ENCODE data around the gene GALNTL6.

Gene GALNTL6

GRCh38 chr4:173013232-173013930, 1200.2 kb downstream of the GALNTL6 start:
- Histone ChIP-seq H3K27me3 (ENCODE audit: control insufficient read depth in 1 of 2, insufficient read depth in 1 of 2, low read length in 2 of 2) (no peaks in the 10 kb centered on the region), H2BK15ac (ENCODE audit: low read depth, poor library complexity, severe bottlenecking) (no peak overlapping the region), H2BK12ac (ENCODE audit: low read length in 2 of 2) (no peak overlapping the region), H4K91ac (ENCODE audit: low read length) (no peak overlapping the region), H3K4ac (ENCODE audit: low read depth in 1 of 2, low read length in 2 of 2) (no peak overlapping the region), H3K27ac (ENCODE audit: low read length, poor library complexity, severe bottlenecking) (no peak overlapping the region), H3K4me1 (ENCODE audit: control insufficient read depth, insufficient read depth, low read depth, low read length) (peaks cover 6% of the 10 kb centered on the region), H3K9ac (ENCODE audit: low read length) (peak overlapping the region; percentile 72), H2BK5ac (ENCODE audit: low read depth, low read length, poor library complexity, severe bottlenecking) (no peak overlapping the region), H3K79me1 (replicated peaks; ENCODE audit: low read length, poor library complexity, severe bottlenecking) (peaks cover 3% of the 10 kb centered on the region), H3K18ac (ENCODE audit: low read depth in 1 of 2, low read length in 2 of 2) (no peak overlapping the region), H3K4me3 (ENCODE audit: insufficient read depth in 1 of 2, low read depth in 1 of 2, low read length in 2 of 2) (peak overlapping the region in 1 of 2 experiments; percentile 21), H3K9me3 (ENCODE audit: control insufficient read depth, low read length) (no peaks in the 10 kb centered on the region), H3K4me2 (ENCODE audit: low read length, poor library complexity, severe bottlenecking) (no peak overlapping the region), H3K36me3 (ENCODE audit: control insufficient read depth in 1 of 2, insufficient read depth in 2 of 2, low read depth in 1 of 2, low read length in 2 of 2) (no peaks in the 10 kb centered on the region), H2AFZ (ENCODE audit: low read depth, low read length) (no peak overlapping the region), H4K8ac (ENCODE audit: low read length) (no peak overlapping the region), H2AK5ac (ENCODE audit: low read length, severe bottlenecking) (peak overlapping the region; percentile 94), H2BK120ac (ENCODE audit: low read depth, low read length) (no peak overlapping the region), H3K23ac (ENCODE audit: low read length in 2 of 2) (no peak overlapping the region), H3K14ac (ENCODE audit: low read length in 2 of 2) (no peak overlapping the region)
- 9% methylated on average over 5 of the region's 6 CpGs for WGBS
- peak; percentile 64 for DNase-seq

GRCh38 chr4:173014113-173014558, 1200.9 kb downstream of the GALNTL6 start:
- Histone ChIP-seq H3K4me1 (ENCODE audit: control insufficient read depth, insufficient read depth, low read depth, low read length) (peaks cover 4% of the 10 kb centered on the region), H2BK15ac (ENCODE audit: low read depth, poor library complexity, severe bottlenecking) (no peak overlapping the region), H2BK5ac (ENCODE audit: low read depth, low read length, poor library complexity, severe bottlenecking) (no peak overlapping the region), H3K27me3 (ENCODE audit: control insufficient read depth in 1 of 2, insufficient read depth in 1 of 2, low read length in 2 of 2) (no peaks in the 10 kb centered on the region), H2BK120ac (ENCODE audit: low read depth, low read length) (no peak overlapping the region), H3K4ac (ENCODE audit: low read depth in 1 of 2, low read length in 2 of 2) (no peak overlapping the region), H3K36me3 (ENCODE audit: control insufficient read depth in 1 of 2, insufficient read depth in 2 of 2, low read depth in 1 of 2, low read length in 2 of 2) (no peaks in the 10 kb centered on the region), H3K4me2 (ENCODE audit: low read length, poor library complexity, severe bottlenecking) (no peak overlapping the region), H3K4me3 (ENCODE audit: insufficient read depth in 1 of 2, low read depth in 1 of 2, low read length in 2 of 2) (peak overlapping the region in 1 of 2 experiments; percentile 21), H4K8ac (ENCODE audit: low read length) (peak overlapping the region; percentile 75), H3K14ac (ENCODE audit: low read length in 2 of 2) (no peak overlapping the region), H4K91ac (ENCODE audit: low read length) (no peak overlapping the region), H2AK5ac (ENCODE audit: low read length, severe bottlenecking) (no peak overlapping the region), H3K9ac (ENCODE audit: low read length) (peak overlapping the region; percentile 72), H2BK12ac (ENCODE audit: low read length in 2 of 2) (no peak overlapping the region), H3K79me1 (replicated peaks; ENCODE audit: low read length, poor library complexity, severe bottlenecking) (peaks cover 3% of the 10 kb centered on the region), H3K23ac (ENCODE audit: low read length in 2 of 2) (no peak overlapping the region), H2AFZ (ENCODE audit: low read depth, low read length) (peak overlapping the region; percentile 5), H3K9me3 (ENCODE audit: control insufficient read depth, low read length) (no peaks in the 10 kb centered on the region), H3K27ac (ENCODE audit: low read length, poor library complexity, severe bottlenecking) (peak overlapping the region; percentile 70), H3K18ac (ENCODE audit: low read depth in 1 of 2, low read length in 2 of 2) (no peak overlapping the region)
- peak; percentile 74 for DNase-seq
- 18% methylated on average over 4 of the region's 4 CpGs for WGBS

DNA sequence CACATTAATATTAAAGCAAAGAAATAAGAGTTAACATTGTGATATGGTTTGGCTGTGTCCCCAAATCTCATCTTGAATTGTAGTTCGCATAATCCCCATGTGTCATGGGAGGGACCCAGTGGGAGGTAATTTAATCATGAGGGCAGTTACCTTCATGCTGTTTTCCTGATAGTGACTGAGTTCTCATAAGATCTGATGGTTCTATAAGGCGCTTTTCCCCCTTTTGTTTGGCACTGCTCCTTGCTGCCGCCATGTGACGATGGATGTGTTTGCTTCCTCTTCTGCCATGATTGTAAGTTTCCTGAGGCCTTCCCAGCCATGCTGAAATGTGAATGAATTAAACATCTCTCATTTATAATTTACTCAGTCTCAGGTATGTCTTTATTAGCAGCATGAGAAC, 1201.6 kb downstream of the GALNTL6 start:
- Histone ChIP-seq H3K4ac (ENCODE audit: low read depth in 1 of 2, low read length in 2 of 2) (no peak overlapping the region), H3K4me2 (ENCODE audit: low read length, poor library complexity, severe bottlenecking) (no peak overlapping the region), H3K27me3 (ENCODE audit: control insufficient read depth in 1 of 2, insufficient read depth in 1 of 2, low read length in 2 of 2) (no peaks in the 10 kb centered on the region), H4K91ac (ENCODE audit: low read length) (no peak overlapping the region), H2BK12ac (ENCODE audit: low read length in 2 of 2) (no peak overlapping the region), H3K27ac (ENCODE audit: low read length, poor library complexity, severe bottlenecking) (no peak overlapping the region), H2BK5ac (ENCODE audit: low read depth, low read length, poor library complexity, severe bottlenecking) (no peak overlapping the region), H4K8ac (ENCODE audit: low read length) (no peak overlapping the region), H2BK15ac (ENCODE audit: low read depth, poor library complexity, severe bottlenecking) (no peak overlapping the region), H3K4me1 (ENCODE audit: control insufficient read depth, insufficient read depth, low read depth, low read length) (peaks cover 4% of the 10 kb centered on the region), H3K23ac (ENCODE audit: low read length in 2 of 2) (no peak overlapping the region), H3K14ac (ENCODE audit: low read length in 2 of 2) (no peak overlapping the region), H3K4me3 (ENCODE audit: insufficient read depth in 1 of 2, low read depth in 1 of 2, low read length in 2 of 2) (no peak overlapping the region), H3K79me1 (replicated peaks; ENCODE audit: low read length, poor library complexity, severe bottlenecking) (peaks cover 3% of the 10 kb centered on the region), H3K36me3 (ENCODE audit: control insufficient read depth in 1 of 2, insufficient read depth in 2 of 2, low read depth in 1 of 2, low read length in 2 of 2) (no peaks in the 10 kb centered on the region), H3K9me3 (ENCODE audit: control insufficient read depth, low read length) (no peaks in the 10 kb centered on the region), H2BK120ac (ENCODE audit: low read depth, low read length) (no peak overlapping the region), H3K18ac (ENCODE audit: low read depth in 1 of 2, low read length in 2 of 2) (no peak overlapping the region), H2AFZ (ENCODE audit: low read depth, low read length) (no peak overlapping the region), H3K9ac (ENCODE audit: low read length) (peak overlapping the region; percentile 72), H2AK5ac (ENCODE audit: low read length, severe bottlenecking) (no peak overlapping the region)
- DNase-seq, result no peak
- 98% methylated on average over 2 of the region's 4 CpGs for WGBS

DNA sequence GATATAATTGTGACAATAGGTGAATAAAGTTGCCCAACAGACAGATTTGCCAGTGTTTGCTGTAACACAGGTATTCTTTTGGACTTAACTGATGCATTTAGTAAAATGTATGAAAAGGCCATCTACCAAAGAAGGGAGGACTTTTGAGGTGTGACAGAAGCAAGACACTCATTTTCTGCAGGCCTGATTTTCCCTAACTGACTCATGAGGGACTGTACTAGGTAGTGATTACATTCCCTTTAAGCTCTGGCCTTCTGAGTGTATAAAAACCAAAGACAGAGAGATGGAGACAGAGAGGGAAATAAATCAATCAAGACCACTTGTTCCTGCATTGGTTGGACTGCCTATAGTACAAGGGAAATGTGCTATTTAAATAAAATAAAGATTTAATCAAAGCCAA, 1204.6 kb downstream of the GALNTL6 start:
- Histone ChIP-seq H3K23ac (ENCODE audit: low read length in 2 of 2) (no peak overlapping the region), H3K4me3 (ENCODE audit: insufficient read depth in 1 of 2, low read depth in 1 of 2, low read length in 2 of 2) (no peak overlapping the region), H3K27ac (ENCODE audit: low read length, poor library complexity, severe bottlenecking) (no peak overlapping the region), H2BK12ac (ENCODE audit: low read length in 2 of 2) (no peak overlapping the region), H2BK120ac (ENCODE audit: low read depth, low read length) (no peak overlapping the region), H2AFZ (ENCODE audit: low read depth, low read length) (no peak overlapping the region), H4K91ac (ENCODE audit: low read length) (no peak overlapping the region), H3K4ac (ENCODE audit: low read depth in 1 of 2, low read length in 2 of 2) (no peak overlapping the region), H3K14ac (ENCODE audit: low read length in 2 of 2) (no peak overlapping the region), H3K36me3 (ENCODE audit: control insufficient read depth in 1 of 2, insufficient read depth in 2 of 2, low read depth in 1 of 2, low read length in 2 of 2) (no peaks in the 10 kb centered on the region), H3K79me1 (replicated peaks; ENCODE audit: low read length, poor library complexity, severe bottlenecking) (peaks cover 3% of the 10 kb centered on the region), H3K27me3 (ENCODE audit: control insufficient read depth in 1 of 2, insufficient read depth in 1 of 2, low read length in 2 of 2) (no peaks in the 10 kb centered on the region), H3K9me3 (ENCODE audit: control insufficient read depth, low read length) (no peaks in the 10 kb centered on the region), H2BK15ac (ENCODE audit: low read depth, poor library complexity, severe bottlenecking) (no peak overlapping the region), H3K4me2 (ENCODE audit: low read length, poor library complexity, severe bottlenecking) (no peak overlapping the region), H2AK5ac (ENCODE audit: low read length, severe bottlenecking) (no peak overlapping the region), H4K8ac (ENCODE audit: low read length) (no peak overlapping the region), H3K9ac (ENCODE audit: low read length) (no peak overlapping the region), H3K4me1 (ENCODE audit: control insufficient read depth, insufficient read depth, low read depth, low read length) (peaks cover 9% of the 10 kb centered on the region), H2BK5ac (ENCODE audit: low read depth, low read length, poor library complexity, severe bottlenecking) (no peak overlapping the region), H3K18ac (ENCODE audit: low read depth in 1 of 2, low read length in 2 of 2) (no peak overlapping the region)
- DNase-seq, result no peak
